GM20000 (cell line): ENCODE results near the gene SLC25A18.
"Not testable (repeated sequence)": the region's sequence is repeated elsewhere in the genome, so short reads cannot be mapped to it uniquely, and the experiment has no call there.

Source experiments
- DNase-seq: peaks from one replicate; pipeline ENCODE4 v3.0.0; 2012; ENCODE audit warnings: low spot score
- TF ChIP-seq, protein P1 (sequence below): IDR thresholded peaks from 2 replicates; pipeline ENCODE4 v1.5.1; 2012; ENCODE audit warnings: mild to moderate bottlenecking, control low read depth; ENCODE audit errors: extremely low read depth, missing control alignments

SLC25A18 gene

DNA sequence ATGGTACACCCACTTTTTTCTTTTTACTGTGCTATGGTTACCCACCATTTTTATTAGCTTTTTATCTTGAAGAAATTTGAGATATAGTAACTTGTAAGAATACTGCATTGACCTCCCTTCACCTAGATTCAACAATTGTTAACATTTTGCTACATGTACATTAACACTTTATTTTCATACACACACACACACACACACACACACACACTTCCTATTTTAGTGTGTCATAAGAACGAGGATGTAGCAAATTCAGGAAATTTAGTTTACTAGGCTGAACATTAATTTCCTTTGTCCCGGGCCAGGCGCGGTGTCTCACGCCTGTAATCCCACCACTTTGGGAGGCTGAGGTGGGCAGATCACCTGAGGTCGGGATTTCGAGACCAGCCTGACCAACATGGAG is 66.3 kb downstream of the SLC25A18 start:
- TF ChIP-seq, protein P1, sequence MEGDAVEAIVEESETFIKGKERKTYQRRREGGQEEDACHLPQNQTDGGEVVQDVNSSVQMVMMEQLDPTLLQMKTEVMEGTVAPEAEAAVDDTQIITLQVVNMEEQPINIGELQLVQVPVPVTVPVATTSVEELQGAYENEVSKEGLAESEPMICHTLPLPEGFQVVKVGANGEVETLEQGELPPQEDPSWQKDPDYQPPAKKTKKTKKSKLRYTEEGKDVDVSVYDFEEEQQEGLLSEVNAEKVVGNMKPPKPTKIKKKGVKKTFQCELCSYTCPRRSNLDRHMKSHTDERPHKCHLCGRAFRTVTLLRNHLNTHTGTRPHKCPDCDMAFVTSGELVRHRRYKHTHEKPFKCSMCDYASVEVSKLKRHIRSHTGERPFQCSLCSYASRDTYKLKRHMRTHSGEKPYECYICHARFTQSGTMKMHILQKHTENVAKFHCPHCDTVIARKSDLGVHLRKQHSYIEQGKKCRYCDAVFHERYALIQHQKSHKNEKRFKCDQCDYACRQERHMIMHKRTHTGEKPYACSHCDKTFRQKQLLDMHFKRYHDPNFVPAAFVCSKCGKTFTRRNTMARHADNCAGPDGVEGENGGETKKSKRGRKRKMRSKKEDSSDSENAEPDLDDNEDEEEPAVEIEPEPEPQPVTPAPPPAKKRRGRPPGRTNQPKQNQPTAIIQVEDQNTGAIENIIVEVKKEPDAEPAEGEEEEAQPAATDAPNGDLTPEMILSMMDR: no peak

DNA sequence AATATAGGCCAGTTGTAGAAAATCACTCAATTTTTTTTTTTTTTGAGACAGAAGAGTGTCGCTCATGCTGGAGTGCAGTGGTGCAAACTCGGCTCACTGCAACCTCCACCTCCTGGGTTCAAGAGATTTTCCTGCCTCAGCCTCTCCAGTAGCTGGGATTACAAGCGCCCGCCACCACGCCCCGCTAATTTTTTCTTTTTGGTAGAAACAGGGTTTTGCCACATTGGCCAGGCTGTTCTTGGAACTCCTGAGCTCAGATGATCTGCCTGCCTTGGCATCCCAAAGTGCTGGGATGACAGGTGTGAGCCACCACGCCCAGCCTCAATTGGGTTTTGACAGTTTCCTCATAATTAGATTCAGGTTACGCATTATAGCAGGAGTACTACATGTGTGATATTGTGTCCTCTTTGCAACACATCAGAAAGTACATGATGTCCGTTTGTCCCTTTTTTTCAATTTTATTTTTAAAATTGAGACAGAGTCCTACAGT is 67.8 kb downstream of the SLC25A18 start:
- TF ChIP-seq, protein P1: no peak
- no peak for DNase-seq

More for the DNA sequence above, 66.3 kb downstream of the SLC25A18 start:
- DNase-seq: no peak

DNA sequence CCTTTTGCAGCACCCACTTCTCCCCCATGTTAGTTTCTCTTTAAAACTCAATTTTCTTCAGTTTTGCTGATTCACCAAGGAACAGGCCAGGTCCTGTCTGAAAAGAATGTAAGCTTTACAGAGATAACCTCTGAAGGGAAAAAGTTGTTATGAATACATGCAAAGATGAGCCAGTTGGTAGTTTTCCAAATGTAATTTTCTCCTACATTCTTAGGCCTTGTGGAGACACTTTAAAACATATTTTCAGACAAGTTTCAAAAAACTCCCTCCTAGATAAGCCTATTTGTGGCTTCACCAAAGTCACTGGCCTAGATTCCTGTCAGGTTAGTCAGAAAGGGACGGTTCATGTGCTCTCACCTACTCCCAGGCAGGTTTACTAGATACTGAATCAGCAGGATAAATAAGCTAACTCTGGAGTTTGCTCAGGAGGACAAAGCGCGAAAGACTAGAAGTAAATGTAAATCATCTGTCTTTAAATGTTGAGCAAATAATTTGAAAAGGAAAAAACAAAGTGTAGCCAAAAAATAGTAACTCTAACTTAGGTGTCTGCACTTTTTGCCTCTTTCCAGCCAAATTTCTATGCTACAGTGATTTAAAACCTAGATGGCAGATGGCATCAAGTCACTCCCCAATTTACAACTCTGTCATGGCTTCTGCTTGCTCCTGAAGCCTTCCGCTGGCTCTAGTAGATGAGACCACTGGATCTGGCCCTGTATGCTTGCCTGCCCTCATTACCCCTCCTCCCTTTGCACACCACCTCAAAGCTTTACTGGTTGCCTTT is 70.1 kb downstream of the SLC25A18 start:
- TF ChIP-seq, protein P1: no peak
- DNase-seq: no peak

DNA sequence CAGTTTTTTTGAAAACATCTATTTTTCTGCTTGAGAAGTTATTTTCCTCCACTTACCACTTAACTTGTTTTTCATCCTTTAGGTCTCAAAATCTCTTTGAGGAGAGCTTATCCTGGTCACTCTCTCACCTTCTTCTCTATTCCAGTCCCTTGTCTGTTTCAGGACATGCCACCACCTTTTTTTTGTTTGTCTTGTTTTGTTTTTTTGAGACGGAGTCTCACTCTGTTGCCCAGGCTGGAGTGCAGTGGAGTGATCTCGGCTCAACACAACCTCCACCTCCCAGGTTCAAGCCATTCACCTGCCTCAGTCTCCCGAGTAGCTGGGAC is 70.7 kb downstream of the SLC25A18 start:
- no peak for DNase-seq
- TF ChIP-seq, protein P1: no peak

DNA sequence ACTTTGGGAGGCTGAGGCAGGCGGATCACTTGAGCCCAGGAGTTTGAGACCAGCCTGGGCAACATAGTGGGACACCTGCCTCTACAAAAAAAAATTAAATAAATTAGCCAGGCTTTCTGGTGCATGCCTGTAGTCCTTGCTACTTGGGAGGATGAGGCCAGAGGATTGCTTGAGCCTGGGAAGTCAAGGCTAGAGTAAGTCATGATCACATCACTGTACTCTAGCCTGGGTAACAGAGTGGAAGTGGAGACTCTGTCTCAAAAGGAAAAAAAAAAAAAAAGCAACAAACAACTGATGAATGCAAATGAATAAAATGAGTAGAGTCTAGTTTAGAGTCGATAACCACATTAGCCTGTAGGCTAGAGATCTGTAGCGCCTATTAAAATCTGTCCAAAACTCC is 71.4 kb downstream of the SLC25A18 start:
- TF ChIP-seq, protein P1: no peak
- DNase-seq: no peak

DNA sequence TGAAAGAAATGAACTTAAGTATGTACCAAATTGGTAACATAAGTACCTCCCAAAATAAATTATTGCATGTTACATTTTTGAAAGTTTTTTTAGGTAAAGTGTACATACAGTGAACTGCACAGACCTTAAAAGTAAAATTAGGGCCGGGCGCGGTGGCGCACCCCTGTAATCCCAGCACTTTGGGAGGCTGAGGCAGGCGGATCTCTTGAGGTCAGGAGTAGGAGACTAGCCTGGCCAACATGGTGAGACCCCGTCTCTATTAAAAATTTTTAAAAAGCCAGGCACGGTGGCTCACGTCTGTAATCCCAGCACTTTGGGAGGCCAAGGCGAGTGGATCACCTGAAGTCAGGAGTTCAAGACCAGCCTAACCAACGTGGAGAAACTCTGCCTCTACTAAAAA is 73.6 kb downstream of the SLC25A18 start:
- DNase-seq: not testable (repeated sequence)

DNA sequence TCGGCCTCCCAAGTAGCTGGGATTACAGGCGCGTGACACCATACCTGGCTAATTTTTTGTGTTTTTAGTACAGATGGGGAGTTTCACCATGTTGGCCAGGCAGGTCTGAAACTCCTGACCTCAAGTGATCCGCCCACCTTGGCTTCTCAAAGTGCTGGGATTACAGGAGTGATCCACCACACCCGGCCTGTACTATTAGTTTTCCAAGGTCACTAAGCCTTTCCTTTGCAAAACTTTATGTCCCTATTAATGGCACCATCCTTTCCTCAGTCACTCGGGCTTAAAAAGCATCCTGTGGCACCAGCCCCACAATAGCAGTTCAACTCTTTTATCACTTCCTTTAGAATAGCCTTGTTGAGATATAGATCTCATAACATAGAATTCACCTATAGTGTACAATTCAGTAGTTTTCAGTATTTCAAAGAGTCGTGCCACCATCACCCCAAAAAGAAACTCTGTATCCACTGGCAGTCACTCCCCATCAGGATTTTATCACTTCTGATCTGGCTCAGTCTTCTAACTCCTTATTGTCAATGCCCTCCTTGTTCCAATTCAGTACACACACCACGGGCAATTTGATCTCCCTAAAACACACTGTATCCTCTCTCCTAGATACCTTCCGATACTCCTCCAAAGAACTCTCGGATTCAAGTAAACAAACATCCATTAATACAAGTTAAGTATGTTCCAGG is 74.3 kb downstream of the SLC25A18 start:
- DNase-seq: no peak
- TF ChIP-seq, protein P1: no peak

DNA sequence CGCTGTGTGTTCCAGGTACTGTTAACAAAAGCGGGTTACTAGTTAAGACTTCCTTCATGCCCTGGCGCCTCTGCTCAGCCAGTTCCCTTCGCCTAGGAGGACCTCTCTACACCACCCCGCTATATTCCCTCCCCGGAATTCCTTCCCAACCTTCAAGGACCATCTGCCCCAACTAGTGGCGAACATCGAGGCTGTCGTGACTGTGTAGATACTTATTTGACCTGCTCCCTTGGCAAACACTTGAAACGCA is 74.8 kb downstream of the SLC25A18 start:
- peak; percentile 36 for DNase-seq
- TF ChIP-seq, protein P1: no peak
